Measurements from ENCODE around the gene SCO2.
"Not testable (repeated sequence)": the region's sequence is repeated elsewhere in the genome, so short reads cannot be mapped to it uniquely, and the experiment has no call there.

SCO2 gene

GRCh38 chr22:50521710-50522109, 3.7 kb downstream of the SCO2 start:
- DNase-seq (ENCODE audit: low read depth in 2 of 2) = no peak

- no peak for DNase-seq (ENCODE audit: low read depth in 2 of 2)
Measured at GRCh38 chr22:50520826-50521453, 4.5 kb downstream of the SCO2 start.

GRCh38 chr22:50520184-50520583, 5.2 kb downstream of the SCO2 start:
- DNase-seq (ENCODE audit: low read depth in 2 of 2) = not testable (repeated sequence)

- no peak for DNase-seq (ENCODE audit: low read depth in 2 of 2)
Measured at GRCh38 chr22:50519151-50519550, 6.2 kb downstream of the SCO2 start.

- DNase-seq (ENCODE audit: low read depth in 2 of 2) = no peak
Measured at GRCh38 chr22:50518606-50519005, 6.8 kb downstream of the SCO2 start.

GRCh38 chr22:50517495-50518260, 7.7 kb downstream of the SCO2 start:
- no peak for DNase-seq (ENCODE audit: low read depth in 2 of 2)

- DNase-seq (ENCODE audit: low read depth in 2 of 2) = no peak
Measured at GRCh38 chr22:50516891-50517290, 8.5 kb downstream of the SCO2 start.

GRCh38 chr22:50516068-50516467, 9.3 kb downstream of the SCO2 start:
- DNase-seq (ENCODE audit: low read depth in 2 of 2) = no peak

- no peak for DNase-seq (ENCODE audit: low read depth in 2 of 2)
Measured at GRCh38 chr22:50513175-50513574, 12.2 kb downstream of the SCO2 start.

- no peak for DNase-seq (ENCODE audit: low read depth in 2 of 2)
Measured at GRCh38 chr22:50508897-50509296, 16.5 kb downstream of the SCO2 start.

GRCh38 chr22:50507991-50508884, 17.2 kb downstream of the SCO2 start, which contains the start of gene NCAPH2:
TSS of gene NCAPH2 (plus strand) at chr22:50508224. CDS start at chr22:50508338, 114 bp downstream.
- peak; percentile 95 to 96 for DNase-seq (ENCODE audit: low read depth in 2 of 2)

- peak; percentile 88 to 94 for DNase-seq (ENCODE audit: low read depth in 2 of 2)
Measured at GRCh38 chr22:50507421-50507990, 17.9 kb downstream of the SCO2 start, which contains the start of gene LMF2. TSS of gene LMF2 (minus strand) at chr22:50507702. CDS start at chr22:50507675, 27 bp downstream.

- no peak for DNase-seq (ENCODE audit: low read depth in 2 of 2)
Measured at GRCh38 chr22:50506611-50507420, 18.6 kb downstream of the SCO2 start.

GRCh38 chr22:50505776-50506610, 19.4 kb downstream of the SCO2 start:
- no peak for DNase-seq (ENCODE audit: low read depth in 2 of 2)

- DNase-seq (ENCODE audit: low read depth in 2 of 2) = no peak
Measured at GRCh38 chr22:50505276-50505775, 20.1 kb downstream of the SCO2 start.

GRCh38 chr22:50504369-50505211, 20.8 kb downstream of the SCO2 start:
- no peak for DNase-seq (ENCODE audit: low read depth in 2 of 2)

- DNase-seq (ENCODE audit: low read depth in 2 of 2) = no peak
Measured at GRCh38 chr22:50503475-50504145, 21.8 kb downstream of the SCO2 start.

Data from stimulated activated CD4-positive, alpha-beta T cell treated with anti-CD3 and anti-CD28 coated beads, Interleukin-15, amount 100 ng/mL, for 48 hours (primary cell).